Prostate gland (tissue), 2 donors: ENCODE data around the gene SHC2.

Experiments used
- CTCF ChIP-seq, 4 experiments: fragments of 200-600 bp in 2 of 4; fragments of 450-650 bp in 2 of 4; sonication (generic) in 2 of 4; IDR thresholded peaks; 1 replicate in 3 of 4; 2 replicates in 1 of 4; pipeline ENCODE4 v1.5.1; 2016 to 2019; ENCODE audit warnings: antibody characterized with exemption in 4 of 4, mild to moderate bottlenecking in 2 of 4, moderate library complexity in 2 of 4
- POLR2AphosphoS5 ChIP-seq: sonication (generic); formaldehyde crosslinking; IDR thresholded peaks from one replicate; pipeline ENCODE4 v1.6.1; 2017; ENCODE audit warnings: antibody characterized with exemption

GRCh38 chr19:399370-399769 lies 61.5 kb downstream of the SHC2 start:
- TF ChIP-seq CTCF (IDR thresholded peaks at IDR 0.05) (no peak), POLR2AphosphoS5 (no peak)
